ENCODE data around the gene COX5B.
"Not testable (repeated sequence)": the region's sequence is repeated elsewhere in the genome, so short reads cannot be mapped to it uniquely, and the experiment has no call there.

COX5B gene

DNA sequence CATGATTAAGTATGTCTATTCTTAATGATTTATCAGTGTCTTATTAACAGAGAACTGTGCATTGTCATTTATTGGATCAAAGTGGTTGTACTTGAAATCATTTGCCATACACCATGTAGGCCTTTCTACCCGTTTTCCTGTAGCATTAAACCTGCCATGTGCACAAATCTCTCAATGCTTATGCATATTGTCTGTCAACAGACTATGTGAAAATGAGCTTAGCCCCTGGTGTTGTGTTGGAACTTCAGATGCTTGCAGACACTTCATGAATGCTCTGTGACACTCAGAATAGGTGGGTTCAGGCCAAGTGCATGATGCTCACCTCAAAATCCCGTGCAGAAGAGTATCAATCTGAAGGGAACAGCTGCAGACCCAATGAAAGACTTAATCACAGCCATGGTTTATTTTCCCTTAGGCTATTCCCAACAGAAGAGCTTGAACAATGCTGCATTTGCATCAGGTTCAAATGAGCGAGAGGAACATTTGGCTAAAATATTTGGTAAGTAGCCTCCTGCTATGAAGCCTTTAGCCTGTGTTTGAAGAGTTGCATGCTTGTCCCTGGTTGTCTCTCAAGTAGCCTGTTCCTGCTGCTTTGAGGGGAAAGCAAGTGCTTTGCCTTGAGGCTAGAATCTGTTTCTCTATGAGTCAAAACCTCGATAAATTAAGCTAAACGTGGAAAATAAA, 29.7 kb downstream of the COX5B start:
- DNase-seq = no peak

DNA sequence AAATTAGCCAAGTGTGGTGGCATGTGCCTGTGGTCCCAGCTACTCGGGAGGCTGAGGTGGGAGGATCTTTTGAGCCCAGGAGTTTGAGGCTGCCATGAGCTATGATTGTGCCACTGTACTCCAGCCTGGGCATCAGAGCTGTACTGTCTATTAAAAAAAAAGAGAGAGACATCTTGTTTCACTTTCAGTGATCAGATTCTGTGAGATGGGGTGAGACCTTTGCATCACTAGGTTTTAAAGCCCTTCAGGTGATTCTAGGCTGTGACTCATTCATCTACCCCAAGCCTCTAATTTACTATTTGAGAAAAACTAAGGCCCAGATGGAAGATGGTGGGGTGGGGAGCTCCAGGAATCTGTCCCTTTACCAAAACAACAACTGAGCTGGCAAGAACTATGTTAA, 30.8 kb downstream of the COX5B start:
- no peak for DNase-seq

DNA sequence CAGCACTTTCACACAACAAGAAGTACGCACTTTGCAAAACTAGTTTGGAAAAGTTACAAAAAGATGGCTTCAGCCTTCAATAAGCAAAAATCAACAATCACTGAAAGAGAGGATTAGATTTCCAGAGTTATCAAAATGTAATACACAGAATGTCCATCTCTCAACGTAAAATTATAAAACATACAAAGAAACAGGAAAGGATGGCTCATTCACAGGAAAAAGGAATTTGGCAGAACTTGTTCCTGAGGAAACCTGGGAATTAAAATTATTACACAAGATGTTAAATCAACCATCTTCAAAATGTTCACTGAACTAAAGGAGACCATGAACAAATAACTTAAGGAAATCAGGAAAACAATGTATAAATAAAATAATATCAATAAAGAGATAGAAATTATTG, 31.6 kb downstream of the COX5B start:
- DNase-seq = no peak

DNA sequence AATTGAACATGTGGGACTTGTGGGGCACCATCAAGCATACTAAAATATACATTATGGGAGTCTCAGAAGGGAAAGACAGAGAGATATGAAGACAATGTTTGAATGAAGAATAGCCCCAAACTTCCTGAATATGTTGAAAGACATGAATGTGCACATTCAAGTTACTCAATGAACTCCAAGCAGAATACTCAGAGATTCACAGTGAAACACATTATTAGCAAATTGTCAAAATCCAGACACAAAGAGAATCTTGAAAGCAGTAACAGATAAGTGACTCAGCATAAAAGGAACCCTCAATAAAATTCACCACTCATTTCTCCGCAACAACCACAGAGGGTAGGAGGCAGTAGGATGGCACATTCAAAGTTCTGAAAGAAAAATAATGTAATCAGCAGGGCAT, 32.4 kb downstream of the COX5B start:
- no peak for DNase-seq

DNA sequence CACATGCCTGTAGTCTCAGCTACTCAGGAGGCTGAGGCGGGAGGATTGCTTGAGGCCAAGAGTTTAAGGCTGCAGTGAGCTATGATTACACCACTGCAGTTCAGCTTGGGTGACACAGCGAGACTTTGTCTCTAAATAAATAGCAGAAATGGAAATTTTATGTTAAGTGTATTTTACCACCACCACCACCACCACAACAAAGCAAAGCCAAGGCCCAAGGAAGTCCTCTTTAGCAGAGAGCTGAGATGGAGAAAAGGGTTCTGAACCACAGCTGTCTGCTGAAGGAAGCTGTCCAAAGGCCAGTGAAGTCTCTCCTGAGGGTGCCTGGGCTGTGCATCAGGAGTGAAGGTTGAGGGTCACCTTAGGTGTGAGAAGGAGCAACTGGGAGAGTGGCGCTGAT, 41.4 kb downstream of the COX5B start:
- DNase-seq = not testable (repeated sequence)

DNA sequence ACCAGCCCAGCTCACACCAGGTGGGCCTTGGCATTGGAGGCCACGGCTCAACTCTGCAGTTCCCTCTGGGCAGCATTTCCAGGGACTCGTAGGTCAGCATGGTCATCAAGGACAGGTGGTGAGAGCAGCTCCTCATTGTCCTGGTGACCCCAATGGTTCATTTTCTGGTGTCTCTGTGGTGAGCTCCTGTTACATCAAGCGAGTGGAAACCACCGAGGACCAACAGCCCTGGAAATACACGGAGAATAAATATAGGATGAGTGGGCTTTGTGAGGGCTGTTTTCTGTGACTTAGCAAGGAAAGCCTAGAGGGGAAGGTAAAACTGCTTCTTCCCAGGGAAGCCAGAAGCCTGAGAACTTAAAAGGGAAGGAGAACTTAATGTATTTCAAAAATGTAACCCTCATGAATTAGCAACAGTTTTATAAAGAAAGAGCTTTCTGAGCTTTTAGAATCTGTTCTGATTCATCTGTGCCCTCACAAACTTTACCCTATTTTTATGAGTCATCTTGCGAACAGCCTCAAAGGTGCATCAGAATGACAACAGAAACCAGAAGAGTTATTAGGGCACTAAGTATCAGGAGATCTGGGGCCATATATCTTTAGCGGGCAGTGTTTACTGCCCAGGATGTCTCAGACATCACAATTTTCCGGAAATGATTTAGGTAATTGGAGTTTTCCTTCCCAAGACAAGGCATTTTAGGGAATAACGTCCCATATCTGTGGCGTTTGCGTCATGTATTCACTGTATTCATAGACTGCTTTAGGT, 42.4 kb downstream of the COX5B start:
- no peak for DNase-seq

DNA sequence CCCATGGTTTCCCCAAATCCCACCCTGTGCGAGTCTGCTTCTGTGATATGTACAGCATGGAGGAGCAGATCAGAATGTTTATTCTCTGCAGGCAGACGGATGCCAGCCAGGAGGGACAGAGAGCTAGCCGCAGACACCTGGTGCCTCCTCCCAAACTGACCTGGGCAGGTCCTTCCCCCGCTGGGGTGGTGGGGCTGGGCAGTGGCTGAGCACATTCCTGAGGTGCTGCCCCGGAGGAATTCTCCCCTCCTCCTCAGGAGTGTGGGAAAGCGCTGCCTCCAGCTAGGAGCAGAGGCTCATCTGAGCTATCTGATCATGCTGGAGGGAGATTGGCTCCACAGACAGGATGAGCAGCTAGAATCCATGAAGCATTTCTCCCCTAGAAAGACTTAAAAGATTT, 45.3 kb downstream of the COX5B start:
- DNase-seq = peak; percentile 91

DNA sequence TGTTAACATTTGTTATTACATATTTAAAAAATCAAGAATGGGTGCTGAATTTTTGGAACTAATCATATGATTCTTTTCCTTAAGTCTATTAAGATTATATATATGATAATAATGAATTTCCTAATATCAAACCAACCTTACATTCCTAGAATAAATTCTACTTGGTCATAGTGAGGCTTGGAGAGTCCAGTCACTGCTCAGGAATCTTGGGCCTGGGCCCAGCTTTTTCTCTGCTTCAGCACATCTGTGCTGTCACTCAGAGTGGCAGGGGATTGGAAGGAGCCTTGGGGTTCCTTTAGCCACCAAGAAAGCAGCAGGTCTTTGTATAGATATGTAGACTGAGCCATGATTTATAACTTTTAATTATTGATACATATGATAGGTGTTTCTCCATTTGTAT, 47.6 kb downstream of the COX5B start:
- no peak for DNase-seq

DNA sequence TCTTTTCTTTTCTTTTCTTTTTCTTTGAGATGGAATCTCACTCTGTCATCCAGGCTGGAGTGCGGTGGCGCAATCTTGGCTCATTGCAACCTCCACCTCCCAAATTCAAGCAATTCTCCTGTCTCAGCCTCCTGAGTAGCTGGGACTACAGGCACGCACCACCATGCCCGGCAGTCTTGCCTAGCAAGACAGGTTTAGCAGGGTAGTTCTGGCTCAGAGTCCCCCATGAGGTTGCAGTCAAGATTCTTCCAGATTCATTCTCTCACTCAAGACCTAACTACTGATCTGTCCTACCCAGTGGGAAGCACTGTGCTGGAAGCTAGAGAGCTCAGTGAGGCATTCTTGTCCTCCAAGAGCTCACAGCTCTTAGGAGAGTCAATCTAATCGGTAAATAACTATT, 49.9 kb downstream of the COX5B start:
- DNase-seq = peak; percentile 52

DNA sequence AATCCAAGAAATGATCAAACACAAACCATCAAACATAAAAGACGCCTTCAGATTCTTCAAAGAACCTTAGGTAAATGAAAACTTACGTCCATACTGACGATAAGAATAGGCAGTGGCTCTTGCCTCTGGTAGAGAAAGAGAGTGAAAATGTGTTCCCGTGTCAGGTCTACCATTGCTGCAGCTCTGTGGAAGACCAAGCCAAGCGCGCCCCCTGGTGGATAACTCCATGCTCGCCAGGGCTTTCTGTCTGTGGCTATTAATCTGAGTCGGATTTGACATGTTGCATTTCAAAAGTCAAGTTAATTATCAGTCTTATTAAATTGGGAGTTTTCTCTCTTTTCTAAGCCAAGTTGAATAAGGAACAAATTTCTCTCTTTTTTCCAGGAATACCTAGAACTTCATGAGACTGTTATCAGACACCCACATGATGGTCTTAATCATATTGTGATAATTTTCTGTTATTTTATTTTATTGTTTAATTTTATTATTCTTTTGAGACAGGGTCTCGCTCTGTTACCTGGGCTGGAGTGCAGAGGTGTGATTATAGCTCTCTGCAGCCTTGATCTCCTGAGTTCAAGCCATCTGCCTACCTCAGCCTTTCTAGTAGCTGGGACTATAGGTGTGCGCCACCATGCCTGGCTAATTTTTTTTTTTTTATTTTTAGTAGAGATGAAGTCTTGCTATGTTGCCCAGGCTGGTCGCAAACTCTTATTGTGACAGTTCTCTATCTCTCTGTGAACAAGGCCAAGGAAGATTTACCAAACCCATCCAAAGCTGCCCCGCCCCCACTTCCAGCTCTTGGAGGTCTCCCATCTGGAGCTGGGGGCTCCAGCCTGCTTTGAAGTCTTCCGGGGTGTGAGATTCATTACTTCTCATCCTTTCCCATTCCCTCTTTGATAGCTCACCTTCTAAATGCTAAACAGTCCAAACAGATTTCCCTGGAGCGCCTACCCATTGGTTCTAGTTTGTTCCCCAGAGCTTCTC, 51.7 kb downstream of the COX5B start:
- DNase-seq = peak; percentile 87
